ENCODE measurements around the gene MEIS2.

The MEIS2 gene

GRCh38 chr15:37100109-37100965, at the start of gene MEIS2:
MEIS2 (minus strand) TSS chr15:37100549; CDS start chr15:37099466, 1,083 bp downstream.
- peak; percentile 74 for DNase-seq

- DNase-seq: no peak
These were observed 48.8 kb upstream of the MEIS2 start for GRCh38 chr15:37149146-37149545.

GRCh38 chr15:37148714-37149113, 48.4 kb upstream of the MEIS2 start:
- no peak for DNase-seq

- DNase-seq: no peak
These were observed 43.0 kb upstream of the MEIS2 start for GRCh38 chr15:37143351-37143750.

- no peak for DNase-seq
These were observed 42.0 kb upstream of the MEIS2 start for GRCh38 chr15:37142371-37142770.

GRCh38 chr15:37140531-37141058, 40.2 kb upstream of the MEIS2 start:
- DNase-seq: no peak

- DNase-seq: no peak
These were observed 38.4 kb upstream of the MEIS2 start for GRCh38 chr15:37138591-37139215.

GRCh38 chr15:37137221-37137620, 36.9 kb upstream of the MEIS2 start:
- DNase-seq: no peak

- DNase-seq: no peak
These were observed 36.3 kb upstream of the MEIS2 start for GRCh38 chr15:37136666-37137065.

- no peak for DNase-seq
These were observed 34.9 kb upstream of the MEIS2 start for GRCh38 chr15:37135225-37135624.

- DNase-seq: no peak
These were observed 34.4 kb upstream of the MEIS2 start for GRCh38 chr15:37134699-37135131.

GRCh38 chr15:37134244-37134643, 33.9 kb upstream of the MEIS2 start:
- no peak for DNase-seq

GRCh38 chr15:37133602-37134001, 33.3 kb upstream of the MEIS2 start:
- DNase-seq: no peak

- DNase-seq: no peak
These were observed 32.6 kb upstream of the MEIS2 start for GRCh38 chr15:37132826-37133417.

- DNase-seq: no peak
These were observed 31.3 kb upstream of the MEIS2 start for GRCh38 chr15:37131621-37132020.

GRCh38 chr15:37130356-37130755, 30.0 kb upstream of the MEIS2 start:
- no peak for DNase-seq

- no peak for DNase-seq
These were observed 24.8 kb upstream of the MEIS2 start for GRCh38 chr15:37125143-37125542.

- DNase-seq: no peak
These were observed 24.0 kb upstream of the MEIS2 start for GRCh38 chr15:37124331-37124730.

GRCh38 chr15:37122703-37123102, 22.4 kb upstream of the MEIS2 start:
- DNase-seq: no peak

GRCh38 chr15:37121492-37121891, 21.1 kb upstream of the MEIS2 start:
- no peak for DNase-seq

- no peak for DNase-seq
These were observed 16.7 kb upstream of the MEIS2 start for GRCh38 chr15:37117030-37117429.

- no peak for DNase-seq
These were observed 15.2 kb upstream of the MEIS2 start for GRCh38 chr15:37115538-37115937.

GRCh38 chr15:37112971-37113670, 12.8 kb upstream of the MEIS2 start:
- no peak for DNase-seq

All from T1000 (cell line).